ENCODE data around the gene MAML2. TPM values are rescaled to one million over a fixed set of nuclear protein-coding genes. Genes with fewer than 3 reads are reported as not detected.

MAML2 gene
- total RNA-seq, 1 donor from 2014 or later = 3.8 TPM

DNA sequence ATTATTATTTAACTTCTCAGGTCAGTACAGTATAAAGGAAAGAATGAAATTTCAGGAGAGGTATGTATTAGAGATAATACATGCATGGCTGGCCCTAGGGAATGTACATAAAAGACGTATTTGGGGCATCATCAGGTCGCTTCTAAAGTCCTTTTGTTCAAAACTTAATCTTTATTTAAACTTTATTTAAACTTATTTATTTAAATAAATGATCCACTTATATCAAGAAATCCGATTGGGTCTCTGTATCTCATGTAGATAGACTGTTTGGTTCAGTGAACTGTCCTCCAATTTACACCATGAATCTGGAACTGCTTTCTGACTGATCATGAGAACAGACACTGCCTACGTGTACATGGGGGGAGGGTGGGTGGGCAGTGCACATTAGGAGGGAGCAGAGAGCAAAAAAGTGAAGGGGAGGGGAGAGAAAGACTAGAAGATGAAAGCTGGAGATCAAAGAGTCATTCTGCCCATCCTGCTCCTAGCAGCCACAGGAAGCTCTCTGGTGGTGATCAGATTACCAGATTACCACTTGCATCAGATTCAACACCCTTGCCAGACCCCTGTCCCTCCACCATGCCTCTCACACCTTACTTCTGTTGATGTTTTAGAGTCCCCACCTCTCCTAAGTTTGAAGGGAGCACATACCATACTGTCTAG, 327.0 kb downstream of the MAML2 start:
- Mint-ChIP-seq H3K4me1 (peaks cover 58% of the 10 kb centered on the region), H3K4me3 (no peak overlapping the region), H3K27me3 (ENCODE audit: insufficient read depth, low read depth) (no peaks in the 10 kb centered on the region), H3K9me3 (no peaks in the 10 kb centered on the region), H3K27ac (peak overlapping the region; percentile 40), H3K36me3 (no peaks in the 10 kb centered on the region)
- DNase-seq (ENCODE audit: low spot score) = no peak
- peaks cover 14% of the 10 kb centered on the region for H3K4me1 ChIP-seq
- no peaks in the 10 kb centered on the region for H3K9me3 ChIP-seq (ENCODE audit: low read depth)
- TF ChIP-seq EZH2phosphoT487 (IDR thresholded peaks at IDR 0.05) (no peak), EZH2 (IDR thresholded peaks at IDR 0.05) (no peak)
- TF ChIP-seq, protein P1, sequence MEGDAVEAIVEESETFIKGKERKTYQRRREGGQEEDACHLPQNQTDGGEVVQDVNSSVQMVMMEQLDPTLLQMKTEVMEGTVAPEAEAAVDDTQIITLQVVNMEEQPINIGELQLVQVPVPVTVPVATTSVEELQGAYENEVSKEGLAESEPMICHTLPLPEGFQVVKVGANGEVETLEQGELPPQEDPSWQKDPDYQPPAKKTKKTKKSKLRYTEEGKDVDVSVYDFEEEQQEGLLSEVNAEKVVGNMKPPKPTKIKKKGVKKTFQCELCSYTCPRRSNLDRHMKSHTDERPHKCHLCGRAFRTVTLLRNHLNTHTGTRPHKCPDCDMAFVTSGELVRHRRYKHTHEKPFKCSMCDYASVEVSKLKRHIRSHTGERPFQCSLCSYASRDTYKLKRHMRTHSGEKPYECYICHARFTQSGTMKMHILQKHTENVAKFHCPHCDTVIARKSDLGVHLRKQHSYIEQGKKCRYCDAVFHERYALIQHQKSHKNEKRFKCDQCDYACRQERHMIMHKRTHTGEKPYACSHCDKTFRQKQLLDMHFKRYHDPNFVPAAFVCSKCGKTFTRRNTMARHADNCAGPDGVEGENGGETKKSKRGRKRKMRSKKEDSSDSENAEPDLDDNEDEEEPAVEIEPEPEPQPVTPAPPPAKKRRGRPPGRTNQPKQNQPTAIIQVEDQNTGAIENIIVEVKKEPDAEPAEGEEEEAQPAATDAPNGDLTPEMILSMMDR (IDR thresholded peaks at IDR 0.05) = no peak
- no peak overlapping the region for H2AFZ ChIP-seq (replicated peaks)
- H4K20me1 ChIP-seq (ENCODE audit: low read depth) = no peaks in the 10 kb centered on the region
- no peaks in the 10 kb centered on the region for H3K27me3 ChIP-seq
- no peaks in the 10 kb centered on the region for H3F3A ChIP-seq (ENCODE audit: low read depth)
- H3K4me2 ChIP-seq = no peak overlapping the region
- no peak overlapping the region for H3K27ac ChIP-seq
- H3K79me2 ChIP-seq (ENCODE audit: low read depth) = no peaks in the 10 kb centered on the region
- H3K36me3 ChIP-seq = no peaks in the 10 kb centered on the region
- H3K9ac ChIP-seq = no peak overlapping the region
- H3K4me3 ChIP-seq = no peak overlapping the region

DNA sequence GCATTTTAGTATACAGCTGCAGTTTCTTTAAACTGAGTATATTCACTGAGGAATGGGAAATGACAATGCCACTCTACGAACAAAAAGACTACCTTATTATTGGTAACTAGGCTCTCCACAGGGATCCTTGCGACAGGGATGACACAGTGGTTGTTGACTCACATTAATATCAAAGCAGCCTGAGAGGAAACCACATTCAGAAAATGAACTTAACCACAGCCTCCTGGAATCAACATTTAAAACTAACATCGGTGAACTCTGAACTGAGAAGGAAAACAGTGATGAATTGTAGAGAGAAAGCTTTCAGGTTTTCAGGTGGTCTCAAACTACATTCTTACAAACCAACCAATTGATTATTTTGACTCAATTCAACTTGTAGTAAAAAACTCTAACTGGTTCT, 328.8 kb downstream of the MAML2 start:
- TF ChIP-seq EZH2phosphoT487 (IDR thresholded peaks at IDR 0.05) = no peak
- TF ChIP-seq, protein P1 (IDR thresholded peaks at IDR 0.05) = no peak
- no peak for TF ChIP-seq EZH2 (IDR thresholded peaks at IDR 0.05)
- no peak overlapping the region for H3K9ac ChIP-seq

DNA sequence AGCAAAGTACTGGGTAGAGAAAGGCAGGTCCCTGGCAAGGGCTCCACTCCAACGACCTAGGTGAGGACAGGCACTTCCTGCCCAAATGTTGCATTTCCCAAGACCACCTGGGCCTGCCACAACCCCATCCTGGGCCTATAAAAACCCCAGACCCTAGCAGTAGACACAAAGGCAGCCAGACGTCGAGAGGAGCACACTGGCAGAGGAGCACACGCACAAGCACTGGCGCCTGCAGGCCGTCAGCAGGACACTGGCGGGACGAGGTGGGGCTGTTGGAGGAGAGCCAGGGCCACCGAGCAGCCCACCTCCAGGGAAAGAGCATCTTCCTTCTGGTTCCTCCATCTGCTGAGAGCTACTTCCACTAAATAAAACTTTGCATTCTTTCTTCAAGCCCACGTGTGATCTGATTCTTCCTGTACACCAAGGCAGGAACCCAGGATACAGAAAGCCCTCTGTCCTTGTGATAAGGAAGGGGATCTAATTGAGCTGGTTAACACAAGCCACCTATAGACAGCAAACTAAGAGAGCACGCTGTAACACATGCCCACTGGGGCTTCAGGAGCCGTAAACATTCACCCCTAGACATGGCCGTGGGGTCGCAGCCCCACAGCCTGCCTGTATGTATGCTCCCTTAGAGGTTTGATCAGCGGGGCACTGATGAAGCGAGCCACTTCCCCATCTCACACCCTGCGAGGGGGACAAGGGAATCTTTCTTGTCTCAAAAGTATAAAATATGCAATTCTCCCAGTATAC, 329.4 kb downstream of the MAML2 start:
- no peaks in the 10 kb centered on the region for H4K20me1 ChIP-seq (ENCODE audit: low read depth)
- H3K4me3 ChIP-seq = no peak overlapping the region
- H3K4me2 ChIP-seq = no peak overlapping the region
- H3K27me3 ChIP-seq = no peaks in the 10 kb centered on the region
- H3K79me2 ChIP-seq (ENCODE audit: low read depth) = no peaks in the 10 kb centered on the region
- H3K4me1 Mint-ChIP-seq = peaks cover 51% of the 10 kb centered on the region
- peaks cover 14% of the 10 kb centered on the region for H3K4me1 ChIP-seq
- H3K36me3 ChIP-seq = no peaks in the 10 kb centered on the region
- no peaks in the 10 kb centered on the region for H3K27me3 Mint-ChIP-seq (ENCODE audit: insufficient read depth, low read depth)
- H3K4me3 Mint-ChIP-seq = no peak overlapping the region
- no peaks in the 10 kb centered on the region for H3K9me3 ChIP-seq (ENCODE audit: low read depth)
- no peaks in the 10 kb centered on the region for H3K36me3 Mint-ChIP-seq
- TF ChIP-seq, protein P1 (IDR thresholded peaks at IDR 0.05) = no peak
- TF ChIP-seq EZH2 (IDR thresholded peaks at IDR 0.05) (no peak), EZH2phosphoT487 (IDR thresholded peaks at IDR 0.05) (no peak)
- H3K27ac Mint-ChIP-seq = peak overlapping the region; percentile 64
- H3K9ac ChIP-seq = no peak overlapping the region
- DNase-seq (ENCODE audit: low spot score) = no peak
- H3K9me3 Mint-ChIP-seq = no peaks in the 10 kb centered on the region
- no peak overlapping the region for H3K27ac ChIP-seq
- H3F3A ChIP-seq (ENCODE audit: low read depth) = no peaks in the 10 kb centered on the region
- no peak overlapping the region for H2AFZ ChIP-seq (replicated peaks)

More for the DNA sequence above, 328.8 kb downstream of the MAML2 start:
- H3K9me3 Mint-ChIP-seq = no peaks in the 10 kb centered on the region
- Histone ChIP-seq H3K79me2 (ENCODE audit: low read depth) (no peaks in the 10 kb centered on the region), H3K4me3 (no peak overlapping the region), H3K9me3 (ENCODE audit: low read depth) (no peaks in the 10 kb centered on the region), H2AFZ (replicated peaks) (no peak overlapping the region), H3K4me1 (peaks cover 14% of the 10 kb centered on the region), H3K4me2 (no peak overlapping the region), H3K27me3 (no peaks in the 10 kb centered on the region), H3F3A (ENCODE audit: low read depth) (no peaks in the 10 kb centered on the region), H3K27ac (no peak overlapping the region), H3K36me3 (no peaks in the 10 kb centered on the region), H4K20me1 (ENCODE audit: low read depth) (no peaks in the 10 kb centered on the region)
- H3K36me3 Mint-ChIP-seq = no peaks in the 10 kb centered on the region
- no peaks in the 10 kb centered on the region for H3K27me3 Mint-ChIP-seq (ENCODE audit: insufficient read depth, low read depth)
- no peak for DNase-seq (ENCODE audit: low spot score)
- no peak overlapping the region for H3K4me3 Mint-ChIP-seq
- H3K27ac Mint-ChIP-seq = peak overlapping the region; percentile 64
- H3K4me1 Mint-ChIP-seq = peaks cover 51% of the 10 kb centered on the region

All from neural progenitor cell (in vitro differentiated cells).